Gastroesophageal sphincter (tissue), 4 donors: ENCODE results near the gene SNX5. TPM values are rescaled to one million over a fixed set of nuclear protein-coding genes. Genes with fewer than 3 reads are reported as not detected.

Source experiments
- ATAC-seq: fragments of 150-250 bp; one replicate; pipeline ENCODE4 v1.9.1; 2016; ENCODE audit warnings: mild to moderate bottlenecking, moderate library complexity
- H3K27ac ChIP-seq, 4 donors: fragments of 200-600 bp; sonication (generic) in 3 of 4; 1 replicate in 3 of 4; 2 replicates in 1 of 4; pipeline ENCODE4 v1.5.1; 2016 to 2019
- H3K27me3 ChIP-seq: fragments of 200-600 bp; sonication (generic); one replicate; pipeline ENCODE4 v1.5.1; 2019
- H3K36me3 ChIP-seq, 2 donors: fragments of 200-600 bp; sonication (generic); one replicate each; pipeline ENCODE4 v1.5.1; 2019; ENCODE audit warnings: control low read depth in 1 of 2
- H3K4me1 ChIP-seq, 3 donors: fragments of 200-600 bp; sonication (generic); 1 replicate in 2 of 3; 2 replicates in 1 of 3; pipeline ENCODE4 v1.5.1; 2016 to 2019; ENCODE audit warnings: control low read depth in 2 of 3
- H3K4me3 ChIP-seq, 2 donors: fragments of 200-600 bp; sonication (generic); one replicate each; pipeline ENCODE4 v1.5.1; 2019; ENCODE audit warnings: mild to moderate bottlenecking in 1 of 2, moderate library complexity in 1 of 2
- H3K9me3 ChIP-seq, 3 donors: fragments of 200-600 bp; sonication (generic); one replicate each; pipeline ENCODE4 v1.5.1; 2017 to 2019; ENCODE audit warnings: control low read depth in 2 of 3
- EP300 ChIP-seq: sonication (generic); formaldehyde crosslinking; IDR thresholded peaks from one replicate; pipeline ENCODE4 v1.6.1; 2017; ENCODE audit warnings: antibody characterized with exemption, mild to moderate bottlenecking
- POLR2A ChIP-seq, 2 donors: fragments of 450-650 bp; IDR thresholded peaks; one replicate each; pipeline ENCODE4 v1.6.1; 2017; ENCODE audit warnings: antibody characterized with exemption in 2 of 2, mild to moderate bottlenecking in 2 of 2, moderate library complexity in 1 of 2
- POLR2AphosphoS5 ChIP-seq: sonication (generic); formaldehyde crosslinking; IDR thresholded peaks from one replicate; pipeline ENCODE4 v1.6.1; 2017; ENCODE audit warnings: antibody characterized with exemption
- WGBS, 2 donors: methylation state at CpG; one replicate each; pipeline ENCODE4 v1.1.5; 2018; ENCODE audit warnings: low coverage in 1 of 2; 5-methylcytosine and 5-hydroxymethylcytosine counted together
- total RNA-seq, 4 donors: library from RNA; depleted of rRNA; stranded (reverse); fragments of >200 nt; gene quantifications; one replicate each; pipeline ENCODE4 v1.1.0, GENCODE V29; 2016
- TF ChIP-seq, protein P1 (sequence below), 4 experiments: fragments of 200-600 bp in 2 of 4; fragments of 450-650 bp in 2 of 4; sonication (generic) in 1 of 4; IDR thresholded peaks; one replicate each; pipeline ENCODE4 v1.5.1; 2017 to 2019; ENCODE audit warnings: antibody characterized with exemption in 4 of 4, mild to moderate bottlenecking in 2 of 4, moderate library complexity in 2 of 4

Gene SNX5
- 10 to 100 TPM; 47.5 to 90.9 (median 70.2) TPM for total RNA-seq

DNA sequence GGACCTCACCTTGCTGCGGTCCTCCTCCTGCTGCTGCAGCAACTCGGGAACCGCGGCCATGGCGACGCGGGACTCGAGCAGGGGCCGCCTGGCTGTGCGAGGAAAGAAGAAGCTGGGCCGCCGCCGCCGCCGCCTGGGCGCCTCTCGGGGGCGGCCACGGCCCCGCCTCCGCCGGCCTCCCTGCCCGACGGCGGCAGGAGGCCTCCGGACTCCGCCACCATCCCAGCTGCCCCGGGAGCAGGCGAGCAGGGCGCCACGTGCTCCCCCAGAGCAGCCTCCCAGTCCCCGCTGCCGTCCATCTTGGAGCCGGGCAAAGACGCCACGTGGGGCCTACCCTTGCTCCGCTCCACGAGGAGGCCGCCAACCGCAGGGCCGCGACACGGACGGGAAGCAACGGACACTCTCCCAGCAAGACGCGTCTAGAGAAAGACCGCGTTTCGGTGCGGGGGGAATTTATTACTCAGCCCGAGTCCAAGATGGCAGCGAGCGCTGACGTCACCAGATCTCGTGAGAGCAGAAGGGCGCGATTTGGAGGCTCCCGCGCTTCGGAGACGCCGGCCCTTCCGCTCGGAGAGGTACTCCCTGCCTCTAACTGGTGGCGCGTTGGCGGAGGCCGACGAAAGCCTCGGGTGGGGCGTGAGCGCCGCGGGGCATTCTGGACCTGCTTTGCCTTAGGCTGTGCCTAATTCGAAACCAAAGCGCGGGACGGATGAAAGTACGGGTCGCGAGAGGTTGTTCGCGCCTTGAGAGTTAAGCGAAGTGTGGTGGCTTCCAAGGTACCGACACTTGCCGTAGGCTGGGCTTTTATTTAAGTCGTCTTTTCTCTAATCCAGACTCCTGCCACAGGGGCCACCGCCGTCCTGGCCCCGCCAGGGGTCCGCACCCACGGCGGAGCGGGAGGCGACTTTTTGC, at the start of gene SNX5, which contains the start of gene MGME1:
TSS of gene SNX5 (minus strand) at position 429 of the 912 bp plus-strand sequence. CDS start at position 60, 369 bp downstream.
TSS of gene MGME1 (plus strand) at position 653 of the 912 bp plus-strand sequence. CDS start 842 bp downstream, outside the sequence.
- H3K27ac ChIP-seq = peak within 1 kb of the TSS; percentile 87 to 98 (median 95)
- 0% methylated on average over 4 of the region's 96 CpGs; no CpG with 5 or more reads in 1 of the 2 donors for WGBS, 2 donors
- peak; percentile 97 for ATAC-seq
- TF ChIP-seq POLR2A (IDR thresholded peaks at IDR 0.05) = peak; percentile 73 to 81
- no peak for TF ChIP-seq EP300
- TF ChIP-seq, protein P1, sequence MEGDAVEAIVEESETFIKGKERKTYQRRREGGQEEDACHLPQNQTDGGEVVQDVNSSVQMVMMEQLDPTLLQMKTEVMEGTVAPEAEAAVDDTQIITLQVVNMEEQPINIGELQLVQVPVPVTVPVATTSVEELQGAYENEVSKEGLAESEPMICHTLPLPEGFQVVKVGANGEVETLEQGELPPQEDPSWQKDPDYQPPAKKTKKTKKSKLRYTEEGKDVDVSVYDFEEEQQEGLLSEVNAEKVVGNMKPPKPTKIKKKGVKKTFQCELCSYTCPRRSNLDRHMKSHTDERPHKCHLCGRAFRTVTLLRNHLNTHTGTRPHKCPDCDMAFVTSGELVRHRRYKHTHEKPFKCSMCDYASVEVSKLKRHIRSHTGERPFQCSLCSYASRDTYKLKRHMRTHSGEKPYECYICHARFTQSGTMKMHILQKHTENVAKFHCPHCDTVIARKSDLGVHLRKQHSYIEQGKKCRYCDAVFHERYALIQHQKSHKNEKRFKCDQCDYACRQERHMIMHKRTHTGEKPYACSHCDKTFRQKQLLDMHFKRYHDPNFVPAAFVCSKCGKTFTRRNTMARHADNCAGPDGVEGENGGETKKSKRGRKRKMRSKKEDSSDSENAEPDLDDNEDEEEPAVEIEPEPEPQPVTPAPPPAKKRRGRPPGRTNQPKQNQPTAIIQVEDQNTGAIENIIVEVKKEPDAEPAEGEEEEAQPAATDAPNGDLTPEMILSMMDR (IDR thresholded peaks at IDR 0.05) = peak in 1 of 4 experiments; percentile 23
- peak; percentile 89 for TF ChIP-seq POLR2AphosphoS5
- no peaks in the 10 kb centered on the region for H3K27me3 ChIP-seq
- H3K36me3 ChIP-seq = no peaks in the 10 kb centered on the region
- H3K4me1 ChIP-seq = peaks cover 0 to 81% (median 17%) of the 10 kb centered on the region in 3 donors
- H3K9me3 ChIP-seq = no peaks in the 10 kb centered on the region
- H3K4me3 ChIP-seq = peak within 1 kb of the TSS; percentile 71 to 84

DNA sequence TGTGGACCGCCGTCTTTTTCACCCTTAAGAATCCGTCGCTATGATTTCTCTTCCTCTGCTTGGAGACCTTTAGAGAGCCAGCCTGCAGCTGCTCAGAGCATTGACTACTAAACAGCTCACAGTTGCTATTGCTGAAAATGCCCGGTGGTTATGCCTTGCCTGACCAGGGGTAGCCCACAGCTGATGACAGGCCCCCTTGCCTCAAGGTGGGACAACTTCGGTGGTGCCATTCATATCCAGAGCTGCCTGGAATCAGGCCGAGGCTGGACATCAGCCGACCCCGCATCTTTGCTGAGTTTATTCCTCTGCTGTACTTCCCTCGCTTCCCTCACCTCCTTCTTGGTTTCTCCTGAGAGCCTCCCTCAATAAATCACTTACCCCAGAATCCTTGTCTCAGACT, 49.5 kb upstream of the SNX5 start:
- Histone ChIP-seq H3K9me3 (no peaks in the 10 kb centered on the region), H3K36me3 (no peaks in the 10 kb centered on the region), H3K4me3 (no peak overlapping the region), H3K27ac (no peak overlapping the region), H3K4me1 (no peaks in the 10 kb centered on the region), H3K27me3 (no peaks in the 10 kb centered on the region)
- WGBS, 2 donors = 78 to 86% methylated on average over 4 to 10 of the region's 10 CpGs
- TF ChIP-seq, protein P1 (IDR thresholded peaks at IDR 0.05) = no peak
- TF ChIP-seq EP300 (no peak), POLR2AphosphoS5 (no peak), POLR2A (IDR thresholded peaks at IDR 0.05) (no peak)
- no peak for ATAC-seq

DNA sequence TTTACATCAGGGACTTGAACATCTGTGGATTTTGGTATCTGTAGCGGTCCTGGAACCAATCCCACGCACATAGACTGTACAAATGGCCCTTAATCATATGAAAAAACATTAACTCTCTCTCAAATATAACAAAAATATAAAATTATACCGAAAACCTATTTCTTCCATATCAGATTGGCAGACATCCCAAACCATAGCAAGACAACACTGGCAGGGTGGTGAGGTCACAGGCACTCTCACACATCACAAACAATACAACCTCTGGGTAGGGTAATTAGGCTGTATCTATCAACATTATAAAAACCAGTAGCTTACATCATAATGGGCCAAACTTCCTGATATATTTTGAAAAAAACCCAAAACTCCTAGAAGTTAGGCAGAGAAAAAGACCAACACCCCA, 48.2 kb upstream of the SNX5 start:
- TF ChIP-seq EP300 = no peak
- TF ChIP-seq, protein P1 (IDR thresholded peaks at IDR 0.05) = no peak
- no peak for TF ChIP-seq POLR2AphosphoS5
- no peak for TF ChIP-seq POLR2A (IDR thresholded peaks at IDR 0.05)
- Histone ChIP-seq H3K27ac (no peak overlapping the region), H3K4me1 (no peaks in the 10 kb centered on the region), H3K36me3 (no peaks in the 10 kb centered on the region), H3K4me3 (no peak overlapping the region), H3K27me3 (no peaks in the 10 kb centered on the region), H3K9me3 (no peaks in the 10 kb centered on the region)
- ATAC-seq = no peak
- 75 to 87% methylated on average over 3 of the region's 3 CpGs for WGBS, 2 donors

DNA sequence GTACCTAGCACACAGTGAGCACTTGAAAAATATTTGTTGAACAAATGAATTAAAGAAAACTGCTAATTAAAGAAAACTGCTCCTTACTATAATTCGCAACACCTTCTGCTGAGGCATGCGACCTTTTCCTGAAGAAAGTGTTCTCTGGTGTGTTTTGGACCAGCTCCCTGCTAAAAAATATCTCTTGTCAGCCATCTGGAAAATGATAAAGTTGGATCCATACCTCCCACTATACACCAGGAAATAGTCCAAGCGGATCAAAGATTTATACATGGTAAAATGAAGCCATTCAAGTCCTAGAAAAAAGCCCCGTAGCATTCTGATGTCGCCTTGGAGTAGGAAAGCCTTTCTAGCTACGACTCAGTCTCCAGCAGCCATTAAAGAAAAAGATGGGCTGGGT, 45.8 kb upstream of the SNX5 start:
- Histone ChIP-seq H3K4me3 (no peak overlapping the region), H3K4me1 (no peaks in the 10 kb centered on the region), H3K27ac (no peak overlapping the region), H3K27me3 (no peaks in the 10 kb centered on the region), H3K36me3 (no peaks in the 10 kb centered on the region), H3K9me3 (no peaks in the 10 kb centered on the region)
- no peak for ATAC-seq
- no peak for TF ChIP-seq POLR2AphosphoS5
- TF ChIP-seq, protein P1 (IDR thresholded peaks at IDR 0.05) = no peak
- TF ChIP-seq POLR2A (IDR thresholded peaks at IDR 0.05) = no peak
- no peak for TF ChIP-seq EP300
- WGBS, 2 donors = 74 to 76% methylated on average over 6 of the region's 6 CpGs
